IMR-90 (cell line): ENCODE data around the gene KMT2D. TPM values are rescaled to one million over a fixed set of nuclear protein-coding genes. Genes with fewer than 3 reads are reported as not detected.
A peak's percentile ranks its signal among the peaks of the same experiment; 100 is the strongest.

Experiments
- ATAC-seq: fragments of 200-7000 bp; cut with Tn5 transposase; 2 replicates; pipeline ENCODE4 v1.9.1; 2020; ENCODE audit warnings: low read depth, mild to moderate bottlenecking, moderate library complexity
- BruUV-seq: library from RNA; stranded (reverse); fragments of 400-500 nt; replicated peaks from 2 replicates; lab custom pipeline; 2021; lab: Mats Ljungman, UMichigan
- CTCF ChIA-PET: fragments of 300-600 bp; formaldehyde crosslinking; extraction: SDS; loops from one replicate; lab custom pipeline; 2021; ENCODE audit warnings: antibody characterized with exemption; lab: Yijun Ruan, JAX
- POLR2A ChIA-PET: fragments of 300-600 bp; sonication (Branson Sonifier 250); formaldehyde crosslinking; loops from one replicate; lab custom pipeline; 2022; ENCODE audit warnings: antibody characterized with exemption; ENCODE audit not compliant: unreplicated experiment; lab: Charles Lee
- DNase-seq: peaks from one replicate; pipeline ENCODE4 v3.0.0; 2013
- H2AFZ ChIP-seq: replicated peaks from 2 replicates; pipeline ENCODE3; 2013; ENCODE audit warnings: low read length, mild to moderate bottlenecking; ENCODE audit not compliant: poor library complexity
- H2AK5ac ChIP-seq: 2 replicates; pipeline ENCODE4 v1.6.1; 2013; ENCODE audit warnings: low read depth, low read length, inconsistent platforms
- H2AK9ac ChIP-seq: replicated peaks from 2 replicates; pipeline ENCODE3; 2013; ENCODE audit warnings: mild to moderate bottlenecking, low read depth, low read length, moderate library complexity; ENCODE audit not compliant: poor library complexity
- H2BK120ac ChIP-seq: 2 replicates; pipeline ENCODE4 v1.6.1; 2013; ENCODE audit warnings: low read depth, low read length, inconsistent platforms
- H2BK15ac ChIP-seq: 3 replicates; pipeline ENCODE4 v1.6.1; 2013; ENCODE audit warnings: low read depth, low read length, inconsistent platforms
- H2BK20ac ChIP-seq: 2 replicates; pipeline ENCODE4 v1.6.1; 2013; ENCODE audit warnings: low read depth, mild to moderate bottlenecking, inconsistent platforms, low read length, moderate library complexity
- H2BK5ac ChIP-seq: 2 replicates; pipeline ENCODE4 v1.6.1; 2013; ENCODE audit warnings: mild to moderate bottlenecking, low read depth, low read length, inconsistent platforms; ENCODE audit not compliant: poor library complexity, severe bottlenecking
- H3K14ac ChIP-seq: replicated peaks from 2 replicates; pipeline ENCODE4 v1.6.1; 2013; ENCODE audit warnings: low read depth, low read length, inconsistent platforms
- H3K18ac ChIP-seq: 2 replicates; pipeline ENCODE4 v1.6.1; 2013; ENCODE audit warnings: low read depth, low read length, control low read depth
- H3K23ac ChIP-seq: 2 replicates; pipeline ENCODE4 v1.6.1; 2013; ENCODE audit warnings: low read depth, low read length, inconsistent platforms
- H3K27ac ChIP-seq: 2 replicates; pipeline ENCODE4 v1.5.1; 2013; ENCODE audit warnings: mild to moderate bottlenecking, control low read depth, low read length; ENCODE audit not compliant: insufficient read depth
- H3K27me3 ChIP-seq: 2 replicates; pipeline ENCODE4 v1.6.1; 2013; ENCODE audit warnings: low read length; ENCODE audit not compliant: control insufficient read depth, insufficient read depth
- H3K36me3 ChIP-seq: 2 replicates; pipeline ENCODE4 v1.6.1; 2013; ENCODE audit warnings: low read length, mixed read lengths; ENCODE audit not compliant: control insufficient read depth, insufficient read depth
- H3K4ac ChIP-seq: 2 replicates; pipeline ENCODE4 v1.6.1; 2013; ENCODE audit warnings: low read depth, low read length, inconsistent platforms
- H3K4me1 ChIP-seq: 2 replicates; pipeline ENCODE4 v1.6.1; 2013; ENCODE audit warnings: low read length, mixed read lengths; ENCODE audit not compliant: control insufficient read depth, insufficient read depth
- H3K4me2 ChIP-seq: 2 replicates; pipeline ENCODE4 v1.6.1; 2013; ENCODE audit warnings: low read depth, mild to moderate bottlenecking, control low read depth, low read length, moderate library complexity
- H3K4me3 ChIP-seq: 2 replicates; pipeline ENCODE4 v1.5.1; 2013; ENCODE audit warnings: low read depth, mild to moderate bottlenecking, control low read depth, low read length, moderate library complexity; ENCODE audit not compliant: insufficient read depth
- H3K56ac ChIP-seq: 2 replicates; pipeline ENCODE4 v1.6.1; 2013; ENCODE audit warnings: low read length, inconsistent platforms; ENCODE audit not compliant: insufficient read depth; ENCODE audit errors: extremely low read depth
- H3K79me1 ChIP-seq, 2 experiments: 2 replicates each; pipeline ENCODE4 v1.6.1; 2013; ENCODE audit warnings: low read length in 2 of 2, inconsistent platforms in 1 of 2, low read depth in 1 of 2
- H3K9ac ChIP-seq: 2 replicates; pipeline ENCODE4 v1.6.1; 2013; ENCODE audit warnings: low read depth, low read length, control low read depth
- H3K9me1 ChIP-seq: 2 replicates; pipeline ENCODE4 v1.6.1; 2013; ENCODE audit warnings: low read length, inconsistent platforms; ENCODE audit not compliant: insufficient read depth
- H3K9me3 ChIP-seq: 2 replicates; pipeline ENCODE4 v1.6.1; 2013; ENCODE audit warnings: low read length; ENCODE audit not compliant: control insufficient read depth, insufficient read depth
- H4K20me1 ChIP-seq: 2 replicates; pipeline ENCODE4 v1.6.1; 2013; ENCODE audit warnings: low read length, inconsistent platforms; ENCODE audit not compliant: insufficient read depth
- H4K5ac ChIP-seq: 2 replicates; pipeline ENCODE4 v1.6.1; 2013; ENCODE audit warnings: mild to moderate bottlenecking, low read depth, low read length, control low read depth
- H4K8ac ChIP-seq, 2 experiments: 2 replicates each; pipeline ENCODE4 v1.6.1; 2013; ENCODE audit warnings: low read depth in 2 of 2, low read length in 2 of 2, control low read depth in 1 of 2, inconsistent platforms in 1 of 2
- H4K91ac ChIP-seq: 2 replicates; pipeline ENCODE4 v1.6.1; 2013; ENCODE audit warnings: low read depth, low read length, inconsistent platforms; ENCODE audit not compliant: insufficient read depth
- BHLHE40 ChIP-seq: fragments of 150-350 bp; IDR thresholded peaks from 2 replicates; pipeline ENCODE4 v1.6.1; 2016; ENCODE audit warnings: mild to moderate bottlenecking, low read depth, low read length
- CEBPB ChIP-seq: IDR thresholded peaks from 2 replicates; pipeline ENCODE4 v1.6.1; 2012; ENCODE audit warnings: low read depth, low read length, improper control_type of control experiment
- CHD1 ChIP-seq: IDR thresholded peaks from 2 replicates; pipeline ENCODE4 v1.6.1; 2012; ENCODE audit warnings: low read depth, low read length, improper control_type of control experiment
- FOS ChIP-seq: fragments of 150-350 bp; IDR thresholded peaks from 2 replicates; pipeline ENCODE4 v1.6.1; 2016; ENCODE audit warnings: low read depth, low read length
- MAFK ChIP-seq: IDR thresholded peaks from 2 replicates; pipeline ENCODE4 v1.6.1; 2012; ENCODE audit warnings: low read depth, low read length, improper control_type of control experiment
- MAZ ChIP-seq: IDR thresholded peaks from 2 replicates; pipeline ENCODE4 v1.6.1; 2012; ENCODE audit warnings: low read depth, mild to moderate bottlenecking, low read length, improper control_type of control experiment, moderate library complexity, borderline replicate concordance
- MXI1 ChIP-seq: IDR thresholded peaks from 2 replicates; pipeline ENCODE4 v1.6.1; 2012; ENCODE audit warnings: low read depth, mild to moderate bottlenecking, low read length, moderate library complexity, borderline replicate concordance
- NFE2L2 ChIP-seq: fragments of 150-350 bp; IDR thresholded peaks from 2 replicates; pipeline ENCODE4 v1.6.1; 2016; ENCODE audit warnings: low read depth, mild to moderate bottlenecking, low read length
- POLR2A ChIP-seq: IDR thresholded peaks from 2 replicates; pipeline ENCODE4 v1.6.1; 2012; ENCODE audit warnings: mild to moderate bottlenecking, low read depth, low read length
- RAD21 ChIP-seq: IDR thresholded peaks from 2 replicates; pipeline ENCODE4 v1.6.1; 2012; ENCODE audit warnings: low read length, improper control_type of control experiment
- RCOR1 ChIP-seq: IDR thresholded peaks from 2 replicates; pipeline ENCODE4 v1.6.1; 2012; ENCODE audit warnings: mild to moderate bottlenecking, low read length, improper control_type of control experiment; ENCODE audit not compliant: insufficient replicate concordance
- RFX5 ChIP-seq: IDR thresholded peaks from 2 replicates; pipeline ENCODE4 v1.8.0; 2012; ENCODE audit warnings: low read depth, mild to moderate bottlenecking, low read length, moderate library complexity
- SMC3 ChIP-seq: fragments of 150-350 bp; IDR thresholded peaks from 2 replicates; pipeline ENCODE4 v1.6.1; 2016; ENCODE audit warnings: low read depth, mild to moderate bottlenecking, antibody characterized with exemption, low read length, moderate library complexity
- WGBS, 2 experiments: methylation state at CpG; one replicate each; pipeline versions ENCODE4 v1.1.5 to v1.1.7; 2013; ENCODE audit warnings: missing lambda C conversion rate in 2 of 2; ENCODE audit not compliant: insufficient read length in 1 of 2; ENCODE audit errors: extremely low coverage in 2 of 2; 5-methylcytosine and 5-hydroxymethylcytosine counted together
- dilution Hi-C: fragments of 300-500 bp; cut with HindIII; formaldehyde crosslinking; loops from one replicate; pipeline ENCODE4 v1.14.3; 2018; ENCODE audit warnings: low sequenced_read_pairs; ENCODE audit not compliant: unreplicated experiment
- in situ Hi-C: fragments of 300-500 bp; cut with MboI; formaldehyde crosslinking; loops from 3 replicates; pipeline ENCODE4 v1.14.3; 2019; ENCODE audit warnings: low sequenced_read_pairs, inconsistent platforms, mixed read lengths
- intact Hi-C: fragments of 100-400 bp; cut with micrococcal nuclease; formaldehyde crosslinking; loops from 2 replicates; pipeline ENCODE4 v1.10.0; 2022
- polyA plus RNA-seq, 3 experiments: library from polyadenylated mRNA; depleted of rRNA; stranded (reverse); fragments of >200 nt; gene quantifications; 2 replicates each; pipeline ENCODE4 v1.2.3, GENCODE V29; 2012; ENCODE audit warnings: low replicate concordance in 1 of 3
- total RNA-seq: library from RNA; depleted of rRNA; stranded (reverse); fragments of >200 nt; gene quantifications from 2 replicates; pipeline ENCODE4 v1.2.3, GENCODE V29; 2012
- TF ChIP-seq, protein P1 (sequence below): fragments of 150-350 bp; IDR thresholded peaks from 2 replicates; pipeline ENCODE4 v1.6.1; 2016; ENCODE audit warnings: low read depth, mild to moderate bottlenecking, low read length, moderate library complexity, borderline replicate concordance
- TF ChIP-seq, protein P2 (sequence below): conservative IDR thresholded peaks from 2 replicates; pipeline ENCODE4 v1.5.1; 2012; ENCODE audit warnings: mild to moderate bottlenecking, low read depth, low read length, improper control_type of control experiment

KMT2D gene
- total and polyA plus RNA-seq, 2 of the 4 experiments (the other 2 are of a cell fraction): 6.6 to 25.2 TPM

DNA sequence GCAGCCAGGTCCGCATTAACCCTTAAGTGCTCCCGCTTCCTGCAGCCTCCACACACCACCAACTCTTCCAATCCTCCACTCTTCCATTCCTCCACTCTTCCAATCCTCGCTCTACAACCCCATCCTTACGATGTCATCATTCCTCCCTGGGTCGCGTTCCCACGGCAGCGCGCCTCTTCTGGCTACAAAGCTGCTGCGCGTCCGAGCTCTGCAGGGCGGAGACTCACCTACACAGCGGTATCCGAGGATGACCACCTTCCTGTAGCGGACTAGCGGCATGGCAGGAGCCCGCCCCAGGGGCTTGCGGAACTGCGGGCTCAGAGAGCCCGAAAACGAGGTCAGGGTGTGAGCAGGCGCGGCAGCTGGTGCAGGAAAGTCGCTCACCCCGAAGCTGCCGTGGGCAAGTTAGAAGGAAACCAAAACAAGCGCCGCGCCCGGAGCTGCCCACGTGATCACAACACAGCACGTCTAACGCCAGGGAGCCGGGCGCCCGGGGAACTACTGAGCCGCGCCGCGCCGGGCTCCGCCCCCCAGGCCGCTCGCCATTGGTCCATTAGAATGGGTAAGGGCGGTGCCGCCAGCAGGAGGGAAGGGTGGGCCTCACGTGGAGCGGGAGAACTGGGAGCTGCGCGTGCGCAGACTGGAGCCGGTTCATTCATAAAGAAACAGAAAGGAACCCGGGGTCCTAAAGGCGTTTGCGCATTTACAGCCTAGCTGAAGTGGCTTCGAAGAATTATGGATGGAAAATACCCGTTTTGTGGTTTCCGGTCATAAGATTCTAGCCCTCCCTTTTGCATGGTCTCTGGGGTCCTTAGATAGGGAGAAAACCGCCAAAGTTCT, 9.1 kb upstream of the KMT2D start, which contains the start of gene RHEBL1:
RHEBL1 (minus strand) TSS at position 473 of the 840 bp plus-strand sequence; CDS start at position 279, 194 bp downstream.
- H2BK120ac ChIP-seq: no peak within 1 kb of the TSS
- peak within 1 kb of the TSS; percentile 76 for H3K4me3 ChIP-seq
- H3K79me1 ChIP-seq: no peaks in the 10 kb centered on the region
- POLR2A ChIA-PET: no interaction called here
- in situ Hi-C loops: no loop called here
- no peak within 1 kb of the TSS for H4K5ac ChIP-seq
- CTCF ChIA-PET: interaction anchor here (0.8 to 1.3 kb wide), 2 partner anchors 18 to 40 kb away, joined by 3 to 16 read pairs; partner anchors contain the start of gene LMBR1L
- ATAC-seq (peak; percentile 100), DNase-seq (peak; percentile 92)
- peak within 1 kb of the TSS; percentile 7 for H2AK9ac ChIP-seq
- H2AK5ac ChIP-seq: no peak within 1 kb of the TSS
- no peaks in the 10 kb centered on the region for H3K36me3 ChIP-seq
- H3K4me2 ChIP-seq: peak within 1 kb of the TSS; percentile 95
- peak within 1 kb of the TSS; percentile 44 to 82; a peak in 1 of 4 replicates for H4K8ac ChIP-seq
- 0% methylated on average over 30 of the region's 60 CpGs; no CpG with 5 or more reads in 1 of the 2 experiments for WGBS, 2 experiments
- H3K23ac ChIP-seq: peak within 1 kb of the TSS; percentile 56; the same call in 1 of the 2 replicates
- H2BK15ac ChIP-seq: no peak within 1 kb of the TSS
- no peaks in the 10 kb centered on the region for H3K9me3 ChIP-seq
- H3K4ac ChIP-seq: no peak within 1 kb of the TSS
- H3K14ac ChIP-seq: no peak within 1 kb of the TSS; the same call in 1 of the 2 replicates
- no TSS peak for BruUV-seq
- dilution Hi-C loops: no loop called here
- no peak within 1 kb of the TSS for H2BK5ac ChIP-seq
- no peak within 1 kb of the TSS for H3K18ac ChIP-seq
- no peak within 1 kb of the TSS for H2BK20ac ChIP-seq
- no peaks in the 10 kb centered on the region; the same call in 1 of the 2 replicates for H3K4me1 ChIP-seq
- H3K27ac ChIP-seq: no peak within 1 kb of the TSS
- intact Hi-C loops: no loop called here
- H3K9ac ChIP-seq: peak within 1 kb of the TSS; percentile 53
- H3K9me1 ChIP-seq: no peaks in the 10 kb centered on the region
- H4K91ac ChIP-seq: no peak within 1 kb of the TSS
- H3K27me3 ChIP-seq: no peaks in the 10 kb centered on the region
- H4K20me1 ChIP-seq: no peaks in the 10 kb centered on the region
- peak within 1 kb of the TSS; percentile 30 for H3K56ac ChIP-seq
- peak within 1 kb of the TSS; percentile 93 for H2AFZ ChIP-seq
- TF ChIP-seq, protein P1, sequence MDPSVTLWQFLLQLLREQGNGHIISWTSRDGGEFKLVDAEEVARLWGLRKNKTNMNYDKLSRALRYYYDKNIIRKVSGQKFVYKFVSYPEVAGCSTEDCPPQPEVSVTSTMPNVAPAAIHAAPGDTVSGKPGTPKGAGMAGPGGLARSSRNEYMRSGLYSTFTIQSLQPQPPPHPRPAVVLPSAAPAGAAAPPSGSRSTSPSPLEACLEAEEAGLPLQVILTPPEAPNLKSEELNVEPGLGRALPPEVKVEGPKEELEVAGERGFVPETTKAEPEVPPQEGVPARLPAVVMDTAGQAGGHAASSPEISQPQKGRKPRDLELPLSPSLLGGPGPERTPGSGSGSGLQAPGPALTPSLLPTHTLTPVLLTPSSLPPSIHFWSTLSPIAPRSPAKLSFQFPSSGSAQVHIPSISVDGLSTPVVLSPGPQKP: no peak
- TF ChIP-seq MAFK (no peak), MXI1 (peak; percentile 88), NFE2L2 (no peak), RAD21 (no peak), MAZ (peak; percentile 60; the same call in 1 of the 2 replicates), FOS (no peak), CEBPB (peak; percentile 44; the same call in 1 of the 2 replicates), SMC3 (no peak), RFX5 (no peak), BHLHE40 (peak; percentile 51; the same call in 1 of the 2 replicates), RCOR1 (peak; percentile 8), POLR2A (no peak), CHD1 (no peak)
- TF ChIP-seq, protein P2, sequence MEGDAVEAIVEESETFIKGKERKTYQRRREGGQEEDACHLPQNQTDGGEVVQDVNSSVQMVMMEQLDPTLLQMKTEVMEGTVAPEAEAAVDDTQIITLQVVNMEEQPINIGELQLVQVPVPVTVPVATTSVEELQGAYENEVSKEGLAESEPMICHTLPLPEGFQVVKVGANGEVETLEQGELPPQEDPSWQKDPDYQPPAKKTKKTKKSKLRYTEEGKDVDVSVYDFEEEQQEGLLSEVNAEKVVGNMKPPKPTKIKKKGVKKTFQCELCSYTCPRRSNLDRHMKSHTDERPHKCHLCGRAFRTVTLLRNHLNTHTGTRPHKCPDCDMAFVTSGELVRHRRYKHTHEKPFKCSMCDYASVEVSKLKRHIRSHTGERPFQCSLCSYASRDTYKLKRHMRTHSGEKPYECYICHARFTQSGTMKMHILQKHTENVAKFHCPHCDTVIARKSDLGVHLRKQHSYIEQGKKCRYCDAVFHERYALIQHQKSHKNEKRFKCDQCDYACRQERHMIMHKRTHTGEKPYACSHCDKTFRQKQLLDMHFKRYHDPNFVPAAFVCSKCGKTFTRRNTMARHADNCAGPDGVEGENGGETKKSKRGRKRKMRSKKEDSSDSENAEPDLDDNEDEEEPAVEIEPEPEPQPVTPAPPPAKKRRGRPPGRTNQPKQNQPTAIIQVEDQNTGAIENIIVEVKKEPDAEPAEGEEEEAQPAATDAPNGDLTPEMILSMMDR: 0 out of 2 replicates have a peak, but pooled peaks have one; percentile 10
